HepG2 (cell line): ENCODE data around the gene STEAP1B. TPM values are rescaled to one million over a fixed set of nuclear protein-coding genes. Genes with fewer than 3 reads are reported as not detected.
A peak's percentile ranks its signal among the peaks of the same experiment; 100 is the strongest.

Experiments
- JUND ChIP-seq: sonication (generic); formaldehyde crosslinking; IDR thresholded peaks from 2 replicates; pipeline ENCODE4 v1.8.0; 2022; ENCODE audit warnings: mild to moderate bottlenecking, missing genetic modification reagents
- KAT8 ChIP-seq: IDR thresholded peaks from 2 replicates; pipeline ENCODE4 v1.6.1; 2016; ENCODE audit warnings: missing genetic modification reagents, missing compliant biosample characterization
- MLLT10 ChIP-seq: sonication (generic); formaldehyde crosslinking; IDR thresholded peaks from 2 replicates; pipeline ENCODE4 v1.4.0; 2020; ENCODE audit warnings: missing genetic modification reagents
- RERE ChIP-seq: IDR thresholded peaks from 2 replicates; pipeline ENCODE4 v1.6.1; 2016; ENCODE audit warnings: low read depth, missing genetic modification reagents, missing compliant biosample characterization
- RORA ChIP-seq: sonication (generic); formaldehyde crosslinking; IDR thresholded peaks from 2 replicates; pipeline ENCODE4 v1.5.0; 2020; ENCODE audit warnings: mild to moderate bottlenecking, missing genetic modification reagents, moderate library complexity
- SMAD3 ChIP-seq: sonication (generic); formaldehyde crosslinking; IDR thresholded peaks from 2 replicates; pipeline ENCODE4 v1.4.0; 2020; ENCODE audit warnings: missing genetic modification reagents
- SMARCC2 ChIP-seq: fragments of 450-650 bp; IDR thresholded peaks from 2 replicates; pipeline ENCODE4 v1.6.1; 2017; ENCODE audit warnings: antibody characterized with exemption, mild to moderate bottlenecking
- SNAPC4 ChIP-seq: sonication (generic); formaldehyde crosslinking; IDR thresholded peaks from 2 replicates; pipeline ENCODE4 v1.4.0; 2020; ENCODE audit warnings: mild to moderate bottlenecking, missing genetic modification reagents
- SYNCRIP ChIP-seq: fragments of 200-400 bp; formaldehyde crosslinking; IDR thresholded peaks from 2 replicates; pipeline ENCODE4 v1.6.1; 2018; ENCODE audit warnings: mild to moderate bottlenecking, low read depth, low read length; ENCODE audit not compliant: insufficient read depth
- TBX2 ChIP-seq: sonication (generic); formaldehyde crosslinking; IDR thresholded peaks from 2 replicates; pipeline ENCODE4 v1.5.0; 2020; ENCODE audit warnings: missing genetic modification reagents, mild to moderate bottlenecking, borderline replicate concordance
- ZBTB7B ChIP-seq: sonication (generic); formaldehyde crosslinking; IDR thresholded peaks from 2 replicates; pipeline ENCODE4 v1.4.0; 2020; ENCODE audit warnings: missing genetic modification reagents
- ZNF331 ChIP-seq: sonication (generic); formaldehyde crosslinking; IDR thresholded peaks from 2 replicates; pipeline ENCODE4 v1.4.0; 2020; ENCODE audit warnings: missing genetic modification reagents
- ZNF503 ChIP-seq: sonication (generic); formaldehyde crosslinking; IDR thresholded peaks from 2 replicates; pipeline ENCODE4 v1.4.0; 2020; ENCODE audit warnings: missing genetic modification reagents
- ZNF644 ChIP-seq: IDR thresholded peaks from 2 replicates; pipeline ENCODE4 v1.6.1; 2016; ENCODE audit warnings: low read depth
- ZNF788 ChIP-seq: sonication (generic); formaldehyde crosslinking; IDR thresholded peaks from 2 replicates; pipeline ENCODE4 v1.5.0; 2020; ENCODE audit warnings: mild to moderate bottlenecking, missing genetic modification reagents, borderline replicate concordance
- ZNF841 ChIP-seq: sonication (generic); formaldehyde crosslinking; IDR thresholded peaks from 2 replicates; pipeline ENCODE4 v1.8.1; 2023; ENCODE audit warnings: missing genetic modification reagents, borderline replicate concordance
- polyA plus RNA-seq, 8 experiments: library from polyadenylated mRNA; depleted of rRNA in 3 of 8; stranded (reverse) in 7 of 8; unstranded in 1 of 8; fragments of >200 nt; fragmentation: Illumina TruSeq in 4 of 8; extraction: Trizol in 4 of 8; gene quantifications; 2 replicates each; pipeline versions ENCODE4 v1.2.1 to v1.2.3, GENCODE V29; 2011 to 2016; ENCODE audit warnings: low read depth in 4 of 8, missing spikeins in 1 of 8, mixed read lengths in 1 of 8; ENCODE audit not compliant: insufficient read depth in 1 of 8
- total RNA-seq, 5 experiments: library from RNA; depleted of rRNA; stranded (reverse); fragments of >200 nt; fragmentation: Illumina TruSeq; extraction: Trizol; gene quantifications; 2 replicates each; pipeline ENCODE4 v1.2.3, GENCODE V29; 2016; ENCODE audit warnings: low read depth in 1 of 5

STEAP1B gene
- total and polyA plus RNA-seq, 2 of the 13 experiments (the other 11 are each of a cell fraction or from before 2014, with no cell fraction given), result not detected

- peak; percentile 88 for TF ChIP-seq RERE (CRISPR knock-in tag)
- TF ChIP-seq ZNF788, result peak; percentile 24; the same call in 1 of the 2 replicates
- TF ChIP-seq ZNF644 (CRISPR knock-in tag), result peak; percentile 91
- peak; percentile 93 for TF ChIP-seq SMAD3
- TF ChIP-seq RORA (CRISPR knock-in tag), result no peak
- no peak for TF ChIP-seq SMARCC2
- TF ChIP-seq SYNCRIP, result no peak
- TF ChIP-seq ZNF331 (CRISPR knock-in tag), result peak; percentile 96
- TF ChIP-seq SNAPC4 (CRISPR knock-in tag), result peak; percentile 49; the same call in 1 of the 2 replicates
- TF ChIP-seq JUND, result peak; percentile 70; the same call in 1 of the 2 replicates
- peak; percentile 96 for TF ChIP-seq ZNF503
- peak; percentile 69 for TF ChIP-seq ZBTB7B (CRISPR knock-in tag)
- TF ChIP-seq MLLT10, result no peak
- no peak for TF ChIP-seq ZNF841 (CRISPR knock-in tag)
- peak; percentile 96 for TF ChIP-seq TBX2
- peak; percentile 89 for TF ChIP-seq KAT8 (CRISPR knock-in tag)
Measured at GRCh38 chr7:22442187-22442881, 57.7 kb downstream of the STEAP1B start (continued).
